RPMI7951 (cell line): ENCODE results near the gene WRAP73. TPM values are rescaled to one million over a fixed set of nuclear protein-coding genes. Genes with fewer than 3 reads are reported as not detected.

ENCODE experiments used
- DNase-seq: peaks from one replicate; pipeline ENCODE4 v3.0.0-alpha.2; 2012; ENCODE audit warnings: low read depth
- total RNA-seq: library from RNA; depleted of rRNA; stranded (reverse); fragments of >200 nt; shearing (Covaris generic); gene quantifications from 2 replicates; pipeline ENCODE4 v1.2.3, GENCODE V29; 2014

Gene WRAP73
- total RNA-seq, 1 experiment from 2014 or later = 21.1 TPM

DNA sequence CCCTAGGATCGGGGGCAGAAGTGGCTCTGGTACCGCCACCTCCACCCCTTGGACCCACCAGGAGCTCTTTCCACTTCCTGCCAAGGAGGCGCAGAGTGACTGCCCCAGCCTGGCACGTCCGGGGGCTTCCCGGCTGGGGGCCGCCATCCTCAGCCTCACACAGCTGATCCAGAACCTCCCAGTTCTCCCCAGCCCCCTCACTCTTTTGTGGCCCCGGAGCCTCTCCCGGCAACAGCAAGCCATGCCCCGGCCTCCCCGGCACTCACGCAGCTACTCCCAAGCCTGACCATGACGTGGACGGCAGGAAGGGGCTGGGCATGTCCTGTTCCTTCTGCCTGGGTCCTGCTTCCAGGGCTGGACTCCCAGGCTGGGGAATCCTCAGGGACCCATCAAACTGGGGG lies 19.5 kb upstream of the WRAP73 start:
- no peak for DNase-seq

- peak; percentile 17 for DNase-seq
Measured at GRCh38 chr1:3668585-3669300, 18.8 kb upstream of the WRAP73 start.

DNA sequence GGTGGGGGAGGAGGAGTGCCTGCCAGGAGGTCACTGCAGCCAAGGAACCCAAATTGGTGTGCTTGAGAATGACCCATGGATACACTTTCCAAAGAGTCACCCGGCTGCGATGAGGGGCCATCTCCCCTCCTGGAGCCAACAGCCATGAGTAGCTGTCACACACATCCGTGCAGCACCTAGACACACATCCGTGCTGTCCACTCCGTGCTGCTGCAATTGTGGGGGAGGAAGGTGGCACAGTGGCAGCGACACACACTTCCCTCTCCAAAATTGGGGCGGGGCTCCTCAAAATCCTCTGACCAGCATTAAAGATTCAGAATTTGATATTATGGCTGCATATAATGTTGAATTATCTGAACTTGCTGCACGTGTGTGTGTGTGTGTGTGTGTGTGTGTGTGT lies 18.2 kb upstream of the WRAP73 start:
- no peak for DNase-seq

DNA sequence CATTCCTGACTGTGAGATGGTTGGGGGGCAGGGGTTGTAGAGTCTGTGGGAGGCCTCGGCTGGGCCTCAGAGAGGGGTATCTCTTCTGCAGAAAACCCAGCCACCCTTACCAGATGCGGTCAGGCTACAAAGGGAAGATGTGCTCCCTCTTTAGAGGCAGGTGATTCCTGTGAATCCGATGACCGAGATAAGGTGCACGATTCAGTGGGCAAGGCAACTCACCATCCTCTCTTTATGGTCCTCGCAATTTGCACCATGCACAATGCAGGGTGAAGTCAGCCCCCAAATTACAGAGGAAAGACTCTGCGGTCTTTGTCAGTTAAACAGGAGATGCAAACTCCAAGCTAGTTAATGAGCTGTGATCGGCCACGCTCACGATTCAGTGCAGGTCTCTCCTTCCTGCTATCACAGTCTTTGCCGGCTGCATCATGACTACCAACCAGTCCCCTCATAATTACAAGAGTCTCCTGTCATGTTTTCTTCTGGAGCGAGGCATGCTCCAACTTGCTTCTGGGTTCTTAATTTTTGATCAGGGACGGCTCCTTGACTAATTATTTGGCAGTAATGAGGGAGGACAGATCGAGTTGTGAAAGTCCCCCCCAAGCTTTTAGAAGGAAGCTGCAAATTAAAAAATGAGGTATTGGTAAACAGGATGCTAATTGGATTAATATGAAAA lies 14.9 kb upstream of the WRAP73 start:
- no peak for DNase-seq

- DNase-seq = no peak
Measured at GRCh38 chr1:3663999-3664699, 14.2 kb upstream of the WRAP73 start.

- DNase-seq = no peak
Measured at GRCh38 chr1:3662080-3662671, 12.3 kb upstream of the WRAP73 start.

GRCh38 chr1:3661631-3662030 lies 11.7 kb upstream of the WRAP73 start:
- no peak for DNase-seq

GRCh38 chr1:3660704-3661103 lies 10.8 kb upstream of the WRAP73 start:
- DNase-seq = no peak

DNA sequence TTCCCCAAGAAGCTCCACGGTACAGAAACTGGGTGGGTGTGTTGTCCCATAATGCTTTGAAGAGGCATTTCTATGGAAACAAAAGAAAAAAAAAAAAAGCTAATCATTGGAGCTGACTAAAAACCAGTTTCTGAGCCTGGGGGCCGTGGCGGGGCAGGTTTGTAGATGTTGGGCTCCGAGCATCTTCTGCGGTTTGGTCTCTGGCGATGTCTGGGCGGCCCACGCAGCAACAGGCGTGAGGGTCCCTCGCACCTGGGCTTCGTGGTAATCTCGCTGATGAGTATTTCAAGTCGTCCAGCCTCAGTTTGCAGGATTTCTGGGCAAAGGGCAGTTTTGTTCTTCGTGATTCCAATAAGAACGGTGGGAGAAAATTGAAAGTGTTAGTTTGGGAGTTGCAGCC lies 9.2 kb upstream of the WRAP73 start:
- DNase-seq = no peak

DNA sequence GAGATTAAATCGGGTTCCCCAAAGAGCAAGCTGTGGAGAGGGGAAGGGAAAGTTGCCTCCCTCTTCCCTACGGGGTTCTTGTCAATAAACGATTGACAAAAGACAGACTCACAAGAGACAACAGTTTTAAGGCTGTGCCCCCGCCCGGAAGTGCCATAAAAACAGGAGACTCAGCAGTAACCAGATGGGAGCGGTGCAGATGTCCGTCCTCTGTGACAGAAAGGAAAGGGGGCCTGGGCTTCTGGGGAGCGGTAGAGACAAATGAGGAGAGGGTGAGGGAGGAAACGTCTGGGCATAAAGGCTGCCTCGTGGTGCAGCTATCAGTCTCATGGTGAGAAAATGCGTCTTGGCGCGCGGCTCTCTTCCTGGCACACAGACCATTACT lies 8.3 kb upstream of the WRAP73 start:
- no peak for DNase-seq

GRCh38 chr1:3657578-3658230 lies 7.8 kb upstream of the WRAP73 start:
- no peak for DNase-seq

GRCh38 chr1:3657096-3657475 lies 7.2 kb upstream of the WRAP73 start:
- no peak for DNase-seq

- DNase-seq = no peak
Measured at GRCh38 chr1:3656450-3657095, 6.7 kb upstream of the WRAP73 start.

DNA sequence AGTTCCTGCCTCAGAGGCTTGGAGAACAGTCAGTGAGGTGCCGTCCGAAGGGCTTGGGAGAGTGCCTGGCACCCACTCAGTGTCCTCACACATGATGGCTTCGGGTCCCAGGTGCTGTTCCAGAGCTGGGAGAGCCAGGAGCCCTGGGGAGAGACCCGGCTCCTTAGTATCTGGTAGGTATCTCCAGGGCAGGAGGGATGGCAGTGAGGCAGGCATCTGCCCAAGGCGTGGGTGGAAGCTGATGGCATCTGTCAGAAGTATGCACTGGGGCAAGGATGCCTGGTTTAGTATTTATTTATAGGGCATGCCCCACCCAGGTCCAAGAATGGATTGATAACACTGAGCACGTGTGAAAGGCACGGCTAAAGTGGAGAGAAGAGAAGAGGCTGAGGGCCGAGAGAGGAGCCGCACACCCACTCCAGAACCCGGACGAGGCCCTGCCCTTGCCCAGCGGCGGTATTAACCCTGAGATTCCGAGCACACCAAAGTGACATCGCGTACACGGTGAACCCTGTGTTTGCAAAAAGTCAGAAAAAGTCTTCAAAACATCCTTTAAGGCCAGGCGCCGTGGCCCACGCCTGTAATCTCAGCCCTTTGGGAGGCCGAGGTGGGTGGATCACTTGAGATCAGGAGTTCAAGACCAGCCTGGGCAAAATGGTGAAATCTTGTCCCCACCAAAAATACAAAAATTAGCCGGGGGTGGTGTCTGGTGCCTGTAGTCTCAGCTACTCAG lies 4.8 kb upstream of the WRAP73 start:
- no peak for DNase-seq

GRCh38 chr1:3653286-3653618 lies 3.3 kb upstream of the WRAP73 start:
- DNase-seq = no peak

GRCh38 chr1:3652548-3653285 lies 2.8 kb upstream of the WRAP73 start:
- no peak for DNase-seq

DNA sequence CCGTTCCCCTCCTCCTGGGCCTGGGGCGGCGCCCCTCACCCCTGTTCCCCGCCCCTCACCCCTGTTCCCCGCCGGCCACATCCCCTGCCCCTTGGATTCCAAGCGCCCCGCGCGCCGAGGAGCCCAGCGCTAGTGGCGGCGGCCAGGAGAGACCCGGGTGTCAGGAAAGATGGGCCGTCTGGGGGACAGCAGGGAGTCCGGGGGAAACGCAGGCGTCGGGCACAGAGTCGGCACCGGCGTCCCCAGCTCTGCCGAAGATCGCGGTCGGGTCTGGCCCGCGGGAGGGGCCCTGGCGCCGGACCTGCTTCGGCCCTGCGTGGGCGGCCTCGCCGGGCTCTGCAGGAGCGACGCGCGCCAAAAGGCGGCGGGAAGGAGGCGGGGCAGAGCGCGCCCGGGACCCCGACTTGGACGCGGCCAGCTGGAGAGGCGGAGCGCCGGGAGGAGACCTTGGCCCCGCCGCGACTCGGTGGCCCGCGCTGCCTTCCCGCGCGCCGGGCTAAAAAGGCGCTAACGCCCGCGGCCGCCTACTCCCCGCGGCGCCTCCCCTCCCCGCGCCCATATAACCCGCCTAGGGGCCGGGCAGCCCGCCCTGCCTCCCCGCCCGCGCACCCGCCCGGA lies 2.1 kb upstream of the WRAP73 start, which contains the start of gene TP73:
Gene TP73, plus strand, starts transcription at position 587 of the 618 bp plus-strand sequence. CDS start 29,850 bp downstream, outside the sequence.
- no peak for DNase-seq

DNA sequence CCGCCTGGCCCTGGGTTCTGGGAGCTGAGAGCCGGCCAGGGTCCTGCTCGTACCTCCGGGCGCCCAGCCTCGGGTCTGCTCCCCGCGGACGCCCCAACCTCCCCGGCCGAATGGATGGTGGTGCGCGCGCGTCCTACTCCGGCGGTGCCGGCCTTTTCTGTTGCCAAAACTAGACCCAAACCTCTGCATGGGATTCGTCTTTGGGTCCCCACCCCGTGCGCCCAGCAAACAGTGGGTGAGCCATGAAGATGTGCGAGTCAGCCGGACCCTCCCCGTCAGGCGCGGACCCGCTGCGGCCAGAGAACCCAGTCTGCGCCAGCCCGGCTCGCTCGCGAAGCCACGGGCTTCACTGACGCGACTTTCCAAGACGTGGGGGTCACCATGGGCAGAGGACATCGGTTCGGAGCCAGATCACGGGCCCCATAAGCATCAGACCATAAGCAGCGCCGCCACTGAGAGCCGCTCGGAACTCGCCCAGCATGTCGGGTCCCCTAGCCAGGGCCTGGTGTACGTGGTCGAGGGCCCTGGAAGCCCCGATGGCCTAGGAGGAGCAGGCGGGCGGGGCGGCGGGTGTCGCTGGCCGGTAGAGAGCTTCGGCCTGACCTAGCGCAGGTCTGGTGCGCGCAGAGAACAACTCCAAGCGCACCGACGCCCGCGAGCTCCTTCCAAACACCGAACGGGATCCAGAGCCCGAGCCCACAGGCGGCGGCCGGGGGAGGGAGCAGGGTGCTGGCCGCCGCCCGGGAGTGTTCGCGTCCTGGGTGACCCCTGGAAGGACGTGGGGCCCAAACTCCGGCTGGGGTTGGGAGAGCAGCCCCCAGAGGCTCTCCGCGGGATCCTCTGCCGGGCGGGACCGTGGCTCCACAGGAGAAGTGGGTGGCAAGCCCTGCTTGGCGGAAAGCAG lies 1.4 kb upstream of the WRAP73 start:
- DNase-seq = no peak
